ENCODE measurements around the gene PROSER2.

The PROSER2 gene, protein sequence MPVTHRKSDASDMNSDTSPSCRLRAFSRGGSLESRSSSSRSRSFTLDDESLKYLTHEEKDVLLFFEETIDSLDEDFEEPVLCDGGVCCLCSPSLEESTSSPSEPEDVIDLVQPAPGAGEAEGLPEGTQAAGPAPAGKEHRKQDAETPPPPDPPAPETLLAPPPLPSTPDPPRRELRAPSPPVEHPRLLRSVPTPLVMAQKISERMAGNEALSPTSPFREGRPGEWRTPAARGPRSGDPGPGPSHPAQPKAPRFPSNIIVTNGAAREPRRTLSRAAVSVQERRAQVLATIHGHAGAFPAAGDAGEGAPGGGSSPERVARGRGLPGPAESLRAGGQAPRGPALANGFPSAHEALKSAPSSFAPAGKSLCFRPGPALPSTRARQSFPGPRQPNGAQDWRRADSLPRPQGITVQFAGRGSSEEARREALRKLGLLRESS

DNA sequence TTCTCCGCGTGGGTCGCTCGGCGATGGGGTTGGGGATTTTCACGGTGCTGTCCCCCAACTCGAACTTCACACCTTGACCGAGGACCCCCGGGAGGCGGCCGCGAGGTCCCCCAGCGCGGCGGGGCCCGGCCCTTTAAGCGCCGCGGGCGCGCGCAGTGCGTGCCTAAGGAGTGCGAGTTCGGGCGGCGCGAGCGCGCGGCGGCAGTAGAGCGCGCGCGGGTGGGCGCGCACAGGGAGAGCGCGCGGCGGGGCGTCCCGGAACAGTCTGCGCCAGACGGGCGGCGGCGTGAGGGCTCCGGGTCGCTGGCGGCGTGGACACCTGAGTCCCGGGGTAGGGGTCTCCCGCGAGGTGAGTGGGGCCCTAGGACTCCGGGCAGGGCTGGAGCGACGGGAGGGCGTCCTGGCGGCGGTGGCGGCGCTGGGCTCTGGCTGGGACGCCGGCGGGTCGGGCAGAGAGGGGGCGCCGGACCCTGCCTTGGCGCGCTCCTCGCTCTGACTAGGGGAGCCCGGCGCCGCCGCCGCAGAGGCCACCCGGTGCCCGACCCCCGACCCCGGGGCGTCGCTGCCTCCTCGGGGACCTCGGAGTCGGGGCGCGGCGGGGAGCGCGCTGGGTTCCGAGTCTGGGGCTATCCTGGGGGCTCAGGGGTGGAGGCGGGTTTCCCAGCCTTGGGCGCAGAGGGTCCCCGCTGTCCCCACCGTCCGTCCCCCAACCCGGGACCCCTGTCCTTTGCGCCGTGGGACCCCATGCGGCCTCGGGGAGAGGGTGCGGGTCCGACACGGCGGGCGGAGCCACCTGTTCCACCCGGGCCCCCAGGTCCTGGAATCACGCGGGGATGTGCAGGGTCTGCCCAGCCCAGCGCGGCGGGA, at the start of gene PROSER2:
TSS of gene PROSER2 (plus strand) at position 235 of the 867 bp plus-strand sequence. CDS start 28,722 bp downstream, outside the sequence.
- TF ChIP-seq, protein P1, sequence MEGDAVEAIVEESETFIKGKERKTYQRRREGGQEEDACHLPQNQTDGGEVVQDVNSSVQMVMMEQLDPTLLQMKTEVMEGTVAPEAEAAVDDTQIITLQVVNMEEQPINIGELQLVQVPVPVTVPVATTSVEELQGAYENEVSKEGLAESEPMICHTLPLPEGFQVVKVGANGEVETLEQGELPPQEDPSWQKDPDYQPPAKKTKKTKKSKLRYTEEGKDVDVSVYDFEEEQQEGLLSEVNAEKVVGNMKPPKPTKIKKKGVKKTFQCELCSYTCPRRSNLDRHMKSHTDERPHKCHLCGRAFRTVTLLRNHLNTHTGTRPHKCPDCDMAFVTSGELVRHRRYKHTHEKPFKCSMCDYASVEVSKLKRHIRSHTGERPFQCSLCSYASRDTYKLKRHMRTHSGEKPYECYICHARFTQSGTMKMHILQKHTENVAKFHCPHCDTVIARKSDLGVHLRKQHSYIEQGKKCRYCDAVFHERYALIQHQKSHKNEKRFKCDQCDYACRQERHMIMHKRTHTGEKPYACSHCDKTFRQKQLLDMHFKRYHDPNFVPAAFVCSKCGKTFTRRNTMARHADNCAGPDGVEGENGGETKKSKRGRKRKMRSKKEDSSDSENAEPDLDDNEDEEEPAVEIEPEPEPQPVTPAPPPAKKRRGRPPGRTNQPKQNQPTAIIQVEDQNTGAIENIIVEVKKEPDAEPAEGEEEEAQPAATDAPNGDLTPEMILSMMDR (IDR thresholded peaks at IDR 0.05; ENCODE audit: low read length, missing control alignments): no peak

DNA sequence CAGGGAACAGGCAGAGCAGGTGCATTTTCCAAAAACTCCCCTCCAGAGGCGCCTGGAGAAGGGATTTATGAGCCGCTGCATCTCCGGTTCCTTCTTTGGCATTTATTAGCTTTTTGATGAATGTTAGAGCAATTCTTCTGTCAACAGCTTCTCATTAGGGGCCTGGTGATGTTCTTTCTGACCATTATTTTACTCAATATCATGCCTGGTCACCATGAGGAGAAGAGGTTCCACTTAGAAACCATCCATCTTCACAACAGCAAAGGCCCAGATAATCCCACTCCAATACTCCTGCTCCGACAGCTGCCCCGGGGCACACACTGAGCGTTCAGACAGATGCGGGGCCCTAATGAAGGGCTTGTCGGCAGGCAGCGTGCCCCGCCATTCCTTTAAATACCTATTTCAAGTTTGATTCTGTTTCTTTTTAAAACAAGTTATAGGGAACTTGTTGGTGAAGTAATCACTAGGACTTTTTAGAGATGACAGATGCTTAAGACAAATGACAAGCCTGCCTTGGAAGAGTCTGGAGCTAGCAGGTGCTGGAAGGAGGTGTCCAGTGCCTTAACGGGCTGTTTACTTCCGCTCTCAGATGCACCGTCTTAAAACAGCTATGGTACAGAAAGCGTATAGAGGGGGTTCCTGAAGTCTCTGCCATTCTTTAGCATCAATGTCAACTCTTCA, 49.3 kb upstream of the PROSER2 start:
- TF ChIP-seq, protein P1 (IDR thresholded peaks at IDR 0.05; ENCODE audit: low read length, missing control alignments): no peak
- no peak for DNase-seq (ENCODE audit: low read depth)
- H3K4me3 ChIP-seq (replicated peaks; ENCODE audit: low read depth, low read length): no peak overlapping the region

More for the DNA sequence above, at the start of gene PROSER2:
- peak within 1 kb of the TSS; percentile 70 for H3K4me3 ChIP-seq (replicated peaks; ENCODE audit: low read depth, low read length)
- DNase-seq (ENCODE audit: low read depth): peak; percentile 66

DNA sequence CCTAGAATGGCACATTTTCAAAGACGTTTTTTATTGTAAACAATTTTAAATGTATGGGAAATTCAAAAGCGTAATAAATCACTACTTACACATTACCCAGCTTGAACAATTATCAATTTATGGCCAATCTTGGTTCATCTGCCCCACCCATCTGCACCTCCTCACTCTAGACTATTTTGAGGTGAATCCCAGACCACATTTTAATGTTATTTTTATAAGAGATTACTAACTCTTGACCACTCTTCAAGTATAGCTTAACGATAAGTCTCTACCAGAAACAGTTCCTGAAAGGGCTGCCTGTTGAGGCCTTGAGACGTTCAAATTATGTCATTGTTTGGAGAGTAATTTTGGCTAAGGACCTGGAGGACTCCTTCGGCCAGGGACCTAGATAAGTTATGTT, 47.7 kb upstream of the PROSER2 start:
- DNase-seq (ENCODE audit: low read depth): no peak
- TF ChIP-seq, protein P1 (IDR thresholded peaks at IDR 0.05; ENCODE audit: low read length, missing control alignments): no peak
- no peak overlapping the region for H3K4me3 ChIP-seq (replicated peaks; ENCODE audit: low read depth, low read length)

DNA sequence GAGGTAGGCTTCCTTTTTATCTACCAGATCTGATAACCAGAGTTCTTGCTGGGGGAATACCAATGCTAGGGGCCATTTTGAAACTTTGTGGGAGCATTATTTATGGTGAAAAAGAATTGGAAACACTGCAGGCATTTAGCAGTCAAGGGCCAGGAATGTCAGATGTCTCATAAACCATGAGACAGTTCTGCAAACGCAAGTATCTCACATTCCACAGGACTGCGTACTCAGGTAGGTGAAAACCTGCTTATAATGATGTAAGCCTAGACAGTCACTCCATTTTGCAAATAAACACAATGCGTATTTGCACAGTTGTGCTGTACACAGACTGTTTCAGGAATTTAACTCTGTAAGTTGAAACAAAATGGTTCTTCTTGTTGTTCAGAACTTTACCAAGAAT, 47.1 kb upstream of the PROSER2 start:
- H3K4me3 ChIP-seq (replicated peaks; ENCODE audit: low read depth, low read length): no peak overlapping the region
- TF ChIP-seq, protein P1 (IDR thresholded peaks at IDR 0.05; ENCODE audit: low read length, missing control alignments): no peak
- no peak for DNase-seq (ENCODE audit: low read depth)

DNA sequence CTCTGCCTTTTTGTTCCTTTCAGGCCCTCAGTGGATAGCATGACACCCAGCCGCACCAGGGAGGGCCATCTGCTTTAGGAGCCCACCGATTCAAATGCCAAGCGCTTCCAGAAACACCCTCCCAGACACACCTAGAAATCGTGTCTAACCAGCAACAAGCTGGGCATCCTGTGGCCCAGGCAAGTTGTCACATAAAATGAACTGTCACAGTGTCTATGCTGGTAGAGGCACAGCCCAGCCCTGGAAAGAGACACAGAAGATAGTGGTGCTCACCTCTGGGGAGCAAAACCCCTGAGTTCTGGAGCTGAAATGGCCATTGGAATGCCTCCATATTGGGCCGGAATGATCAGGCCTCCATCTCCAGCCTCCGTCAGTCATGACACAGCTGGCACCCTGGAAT, 42.0 kb upstream of the PROSER2 start:
- H3K4me3 ChIP-seq (replicated peaks; ENCODE audit: low read depth, low read length): no peak overlapping the region
- TF ChIP-seq, protein P1 (IDR thresholded peaks at IDR 0.05; ENCODE audit: low read length, missing control alignments): no peak
- no peak for DNase-seq (ENCODE audit: low read depth)

DNA sequence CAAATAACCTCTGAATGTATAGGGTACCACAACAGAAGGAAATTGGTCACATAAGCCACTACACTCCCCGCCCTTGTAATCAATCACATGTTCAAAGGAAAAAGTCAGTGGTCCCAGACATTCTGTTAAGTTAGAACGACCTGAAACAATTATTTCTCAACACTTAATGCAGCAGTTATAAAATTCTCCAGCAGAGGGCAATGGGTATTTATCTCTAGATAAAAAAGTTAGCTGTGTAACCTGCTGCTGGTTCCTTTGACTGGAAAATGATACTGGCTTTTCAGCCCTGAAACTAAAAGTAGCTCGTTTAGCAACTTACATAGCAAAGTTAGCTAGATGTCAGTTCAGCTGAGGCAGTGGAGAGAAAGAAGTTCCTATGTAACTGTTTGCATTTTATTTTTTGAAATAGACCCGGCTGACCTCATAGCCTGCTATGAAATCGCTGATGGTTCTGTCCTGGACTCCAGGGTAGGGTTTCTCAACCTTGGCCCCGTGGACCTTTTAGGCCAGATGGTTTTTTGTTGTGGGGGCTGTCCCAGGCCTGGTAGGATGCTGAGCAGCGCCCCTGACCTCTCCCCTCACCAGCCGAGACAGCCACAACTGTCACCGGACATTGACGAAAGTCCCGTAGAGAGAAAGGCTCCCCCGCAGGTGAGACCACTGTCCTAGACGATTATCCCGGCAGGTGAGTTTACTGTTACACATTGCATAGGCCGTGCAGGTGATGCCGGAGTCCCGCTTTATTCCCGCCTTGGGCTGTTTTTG, 40.2 kb upstream of the PROSER2 start:
- peak; percentile 74 for DNase-seq (ENCODE audit: low read depth)
- no peak overlapping the region for H3K4me3 ChIP-seq (replicated peaks; ENCODE audit: low read depth, low read length)
- TF ChIP-seq, protein P1 (IDR thresholded peaks at IDR 0.05; ENCODE audit: low read length, missing control alignments): peak; percentile 72

Measured in fibroblast of pulmonary artery (primary cell).